ACC112 (cell line): Measurements from ENCODE around the gene CYP2A13.
"Not testable (repeated sequence)": the region's sequence is repeated elsewhere in the genome, so short reads cannot be mapped to it uniquely, and the experiment has no call there.

Source experiments
- H2AFZ ChIP-seq: fragments of 200-600 bp; sonication (generic); one replicate; pipeline ENCODE4 v1.6.0; 2017; ENCODE audit warnings: antibody characterized with exemption, low read length; ENCODE audit not compliant: unreplicated experiment
- H3K27ac ChIP-seq: fragments of 200-600 bp; sonication (generic); 2 replicates; pipeline ENCODE4 v1.5.1; 2014; ENCODE audit warnings: low read depth, mild to moderate bottlenecking, antibody characterized with exemption, low read length, moderate library complexity
- H3K27me3 ChIP-seq: fragments of 200-600 bp; sonication (generic); 2 replicates; pipeline ENCODE4 v1.6.1; 2014; ENCODE audit warnings: mild to moderate bottlenecking, antibody characterized with exemption, low read length, moderate library complexity, mixed read lengths; ENCODE audit not compliant: insufficient read depth
- H3K36me3 ChIP-seq: fragments of 200-600 bp; sonication (generic); 2 replicates; pipeline ENCODE4 v1.6.1; 2016; ENCODE audit warnings: mild to moderate bottlenecking, antibody characterized with exemption, low read length, moderate library complexity, mixed read lengths; ENCODE audit not compliant: insufficient read depth
- H3K4me1 ChIP-seq: fragments of 200-600 bp; sonication (generic); one replicate; pipeline ENCODE4 v1.6.1; 2016; ENCODE audit warnings: low read length, mixed read lengths; ENCODE audit not compliant: insufficient read depth, unreplicated experiment, control insufficient read depth
- H3K4me3 ChIP-seq: fragments of 200-600 bp; sonication (generic); 2 replicates; pipeline ENCODE4 v1.5.1; 2014; ENCODE audit warnings: mild to moderate bottlenecking, low read depth, low read length
- H3K79me2 ChIP-seq: fragments of 200-600 bp; sonication (generic); one replicate; pipeline ENCODE4 v1.6.0; 2016; ENCODE audit warnings: low read length; ENCODE audit not compliant: control insufficient read depth, unreplicated experiment, insufficient read depth

Gene CYP2A13

GRCh38 chr19:41135390-41136384 is 47.4 kb downstream of the CYP2A13 start:
- not testable (repeated sequence) for H3K4me1 ChIP-seq, H2AFZ ChIP-seq, H3K79me2 ChIP-seq, H3K27me3 ChIP-seq, H3K36me3 ChIP-seq, H3K27ac ChIP-seq
- peak overlapping the region; percentile 53; the same call in 1 of the 2 replicates for H3K4me3 ChIP-seq

GRCh38 chr19:41136636-41137455 is 48.6 kb downstream of the CYP2A13 start:
- H3K4me1 ChIP-seq: no peaks in the 10 kb centered on the region
- H3K27me3 ChIP-seq: 0 out of 2 replicates have a peak, but pooled peaks cover 3% of the 10 kb centered on the region
- H3K79me2 ChIP-seq: no peaks in the 10 kb centered on the region
- no peak overlapping the region for H3K27ac ChIP-seq
- H3K4me3 ChIP-seq: no peak overlapping the region
- no peaks in the 10 kb centered on the region for H3K36me3 ChIP-seq
- no peak overlapping the region for H2AFZ ChIP-seq

GRCh38 chr19:41144403-41144802 is 56.2 kb downstream of the CYP2A13 start:
- Histone ChIP-seq H3K27me3 (no peaks in the 10 kb centered on the region), H3K79me2 (no peaks in the 10 kb centered on the region), H3K36me3 (no peaks in the 10 kb centered on the region), H3K27ac (no peak overlapping the region), H2AFZ (no peak overlapping the region), H3K4me3 (no peak overlapping the region), H3K4me1 (no peaks in the 10 kb centered on the region)
